ENCODE measurements around the gene SNX27. TPM values are rescaled to one million over a fixed set of nuclear protein-coding genes. Genes with fewer than 3 reads are reported as not detected.
"Not testable (repeated sequence)": the region's sequence is repeated elsewhere in the genome, so short reads cannot be mapped to it uniquely, and the experiment has no call there.

The SNX27 gene
- total RNA-seq, 1 experiment from 2014 or later: 21.1 TPM

DNA sequence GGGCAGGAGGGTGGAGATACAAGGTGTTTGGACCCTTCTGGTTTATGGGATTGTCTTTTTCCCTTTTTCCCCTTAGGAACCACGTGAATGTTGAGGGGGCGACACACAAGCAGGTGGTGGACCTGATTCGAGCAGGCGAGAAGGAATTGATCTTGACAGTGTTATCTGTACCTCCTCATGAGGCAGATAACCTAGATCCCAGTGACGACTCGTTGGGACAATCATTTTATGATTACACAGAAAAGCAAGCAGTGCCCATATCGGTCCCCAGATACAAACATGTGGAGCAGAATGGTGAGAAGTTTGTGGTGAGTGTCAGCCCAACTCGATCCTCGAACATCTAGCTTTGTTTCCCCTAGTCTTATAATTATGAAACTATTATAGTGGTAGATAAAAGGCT is 27.0 kb downstream of the SNX27 start:
- DNase-seq (ENCODE audit: low read depth): no peak

DNA sequence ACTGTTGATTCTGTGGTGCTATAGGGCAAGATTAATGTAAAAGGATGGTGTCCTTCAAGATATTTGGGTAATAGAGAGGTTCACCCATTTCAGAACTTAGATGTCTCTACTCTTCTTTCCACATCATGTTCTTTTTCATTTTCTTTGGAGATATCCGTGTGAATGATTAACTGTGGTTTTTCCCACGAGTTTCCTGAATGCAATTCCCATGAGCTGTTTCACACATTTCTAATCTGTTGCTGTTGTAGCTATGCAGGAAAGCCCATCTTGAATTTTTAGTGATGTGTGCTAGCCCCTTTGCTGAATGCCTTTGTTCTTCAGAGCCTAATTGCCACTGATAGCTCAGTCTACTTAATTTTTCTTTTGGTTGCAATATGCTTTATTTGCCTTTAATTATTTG is 27.6 kb downstream of the SNX27 start:
- DNase-seq (ENCODE audit: low read depth): peak; percentile 78

DNA sequence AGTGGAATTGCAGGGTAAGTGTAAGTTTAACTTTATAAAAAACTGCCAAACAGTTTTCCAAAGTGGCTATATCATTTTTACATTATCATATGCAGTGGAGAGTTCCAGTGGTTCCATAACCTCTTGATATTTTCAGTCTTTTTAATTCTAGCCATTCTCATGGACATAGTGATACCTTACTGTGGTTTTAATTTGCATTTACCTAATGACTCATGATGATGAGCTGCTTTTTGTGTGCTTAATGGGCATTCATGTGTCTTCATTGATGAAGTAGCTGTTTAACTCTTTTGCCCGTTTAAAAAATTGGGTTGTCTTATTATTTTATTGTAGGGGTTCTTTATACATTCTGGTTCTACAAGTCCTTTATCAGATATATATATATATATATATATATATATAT is 29.4 kb downstream of the SNX27 start:
- DNase-seq (ENCODE audit: low read depth): no peak

DNA sequence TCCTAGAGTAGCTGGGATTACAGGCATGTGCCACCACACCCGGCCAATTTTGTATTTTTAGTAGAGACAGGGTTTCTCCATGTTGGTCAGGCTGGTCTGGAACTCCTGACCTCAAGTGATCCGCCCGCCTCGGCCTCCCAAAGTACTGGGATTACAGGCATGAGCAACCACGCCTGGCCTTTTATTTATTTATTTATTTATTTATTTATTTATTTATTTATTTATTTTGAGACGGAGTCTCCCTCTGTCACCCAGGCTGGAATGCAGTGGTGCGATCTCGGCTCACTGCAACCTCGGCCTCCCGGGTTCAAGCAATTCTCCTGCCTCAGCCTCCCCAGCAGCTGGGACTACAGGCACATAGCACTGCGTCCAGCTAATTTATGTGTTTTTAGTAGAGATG is 31.2 kb downstream of the SNX27 start:
- not testable (repeated sequence) for DNase-seq (ENCODE audit: low read depth)

DNA sequence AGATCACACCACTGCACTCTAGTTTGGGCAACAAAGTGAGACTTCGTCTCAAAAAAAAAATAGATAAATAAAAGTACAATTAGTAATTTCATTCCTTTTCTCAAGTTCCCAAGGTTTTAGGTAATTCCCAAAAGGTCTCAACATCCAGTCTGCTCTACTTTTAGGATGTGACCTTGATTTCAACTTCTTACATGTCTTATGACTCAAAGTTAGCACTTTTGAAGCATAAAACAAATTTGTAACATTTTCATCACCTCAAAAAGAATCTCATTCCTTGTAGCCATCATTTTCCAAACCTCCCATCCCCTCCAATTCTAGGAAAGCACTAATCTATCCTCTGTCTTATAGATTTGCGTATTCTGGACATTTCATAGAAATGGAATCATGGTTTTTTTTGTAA is 32.2 kb downstream of the SNX27 start:
- DNase-seq (ENCODE audit: low read depth): no peak

DNA sequence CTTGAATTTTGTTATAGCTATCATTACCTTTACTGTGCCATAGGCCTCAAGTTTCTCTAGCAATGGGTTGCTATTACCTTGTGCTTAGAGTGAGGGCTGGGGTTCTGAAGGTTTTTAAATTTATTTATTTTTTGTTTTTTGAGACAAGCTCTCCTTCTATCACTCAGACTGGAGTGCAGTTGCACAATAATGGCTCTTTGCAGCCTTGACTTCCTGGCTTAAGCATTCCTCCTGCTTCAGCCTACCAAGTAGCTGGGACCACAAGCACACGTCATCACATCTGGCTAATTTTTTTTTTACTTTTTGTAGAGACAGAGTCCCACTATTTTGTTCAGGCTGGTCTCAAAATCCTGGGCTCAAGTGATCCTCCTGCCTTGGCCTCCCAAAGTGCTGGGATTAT is 41.5 kb downstream of the SNX27 start:
- peak; percentile 51 for DNase-seq (ENCODE audit: low read depth)

DNA sequence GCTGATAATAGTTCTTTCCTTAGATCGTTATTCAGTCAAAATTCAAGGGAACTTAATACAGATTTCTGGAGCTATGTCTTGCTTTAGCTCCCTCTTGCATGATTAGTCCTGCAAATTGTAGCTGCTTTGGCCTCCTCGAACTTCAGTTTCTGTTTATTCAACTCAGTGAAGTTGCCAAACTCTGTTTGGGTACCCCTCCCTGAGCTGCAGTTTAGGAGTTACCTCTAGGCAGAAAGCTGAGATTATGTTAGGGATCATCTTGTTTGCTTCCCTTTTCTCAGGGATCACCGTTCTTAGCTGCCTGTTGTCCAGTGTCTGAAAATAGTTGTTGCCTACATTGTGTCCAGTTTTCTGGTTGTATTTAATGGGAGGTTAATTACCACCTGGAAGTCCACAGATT is 43.5 kb downstream of the SNX27 start:
- DNase-seq (ENCODE audit: low read depth): no peak

DNA sequence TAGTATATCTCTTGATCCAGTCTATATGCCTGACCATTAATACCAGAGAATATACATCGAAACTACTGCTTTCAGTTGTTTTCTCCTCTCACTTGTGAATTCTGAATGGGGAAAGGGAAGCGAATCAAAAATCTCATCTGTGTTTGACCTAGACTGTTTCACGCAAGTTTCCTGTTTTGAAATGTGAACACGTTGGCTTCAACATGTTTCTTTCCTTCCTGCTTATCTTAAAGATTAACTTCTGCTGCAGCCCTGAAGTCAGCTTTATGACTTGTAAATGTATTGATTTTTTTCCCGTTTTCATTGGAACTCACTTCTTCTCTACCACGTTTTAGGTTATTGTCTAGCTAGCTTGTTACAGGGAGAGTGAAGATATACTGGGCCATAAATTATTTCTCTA is 49.9 kb downstream of the SNX27 start:
- DNase-seq (ENCODE audit: low read depth): no peak

DNA sequence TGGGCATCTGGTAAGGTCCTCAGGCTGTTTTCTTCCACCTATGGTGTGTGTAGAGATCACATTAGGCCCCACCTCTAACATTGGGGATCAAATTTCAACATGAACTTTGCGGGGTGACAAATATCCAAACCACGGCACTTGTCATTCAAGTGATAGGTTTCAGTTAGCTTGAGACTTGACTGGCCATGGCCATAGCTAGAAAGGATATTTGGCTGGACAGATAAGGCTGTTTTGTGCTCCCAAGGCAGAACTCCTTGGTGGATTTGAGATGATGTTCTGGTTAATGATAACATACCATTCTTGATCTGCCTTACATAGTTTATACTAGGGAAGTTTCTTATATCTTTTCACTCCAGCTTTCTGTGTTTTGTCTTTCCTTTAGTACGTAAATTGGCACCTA is 56.2 kb downstream of the SNX27 start:
- DNase-seq (ENCODE audit: low read depth): no peak

DNA sequence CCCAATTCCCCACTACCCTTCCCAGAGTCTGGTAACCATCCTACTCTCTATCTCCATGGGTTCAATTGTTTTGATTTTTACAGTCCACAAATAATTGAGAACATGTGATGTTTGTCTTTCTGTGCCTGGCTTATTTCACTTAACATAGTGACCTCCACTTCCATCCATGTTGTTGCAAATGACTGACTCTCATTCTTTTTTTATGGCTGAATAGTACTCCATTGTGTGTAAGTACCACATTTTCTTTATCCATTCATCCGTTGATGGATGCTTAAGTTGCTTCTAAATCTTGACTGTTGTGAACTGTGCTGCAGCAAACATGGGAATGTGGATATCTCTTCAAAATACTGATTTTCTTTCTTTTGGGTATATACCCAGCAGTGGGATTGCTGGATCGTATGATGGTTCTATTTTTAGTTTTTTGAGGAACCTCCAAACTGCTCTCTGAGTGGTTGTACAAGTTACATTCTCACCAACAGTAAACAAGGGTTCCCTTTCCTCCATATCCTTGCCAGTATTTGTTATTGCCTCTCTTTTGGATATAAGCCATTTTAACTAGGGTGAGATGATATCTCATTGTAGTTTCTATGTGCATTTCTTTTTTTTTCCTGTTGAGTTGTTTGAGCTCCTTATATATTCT is 58.3 kb downstream of the SNX27 start:
- DNase-seq (ENCODE audit: low read depth): not testable (repeated sequence)

DNA sequence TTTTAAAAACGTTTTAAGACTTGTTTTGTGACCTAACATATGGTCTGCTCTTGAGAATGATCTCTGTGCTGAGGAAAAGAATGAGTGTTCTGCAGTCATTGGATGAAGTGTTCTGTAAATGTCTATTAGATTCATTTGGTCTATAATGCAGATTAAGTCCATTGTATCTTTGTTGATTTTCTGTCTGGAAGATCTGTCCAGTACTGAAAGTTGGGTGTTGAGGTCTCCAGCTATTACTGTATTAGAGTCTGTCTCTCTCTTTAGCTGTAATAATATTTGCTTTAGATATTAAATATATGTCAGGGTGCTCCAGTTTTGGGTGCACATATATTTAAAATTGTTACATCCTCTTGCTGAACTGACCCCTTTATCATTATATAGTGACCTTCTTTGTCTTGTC is 61.6 kb downstream of the SNX27 start:
- DNase-seq (ENCODE audit: low read depth): no peak

DNA sequence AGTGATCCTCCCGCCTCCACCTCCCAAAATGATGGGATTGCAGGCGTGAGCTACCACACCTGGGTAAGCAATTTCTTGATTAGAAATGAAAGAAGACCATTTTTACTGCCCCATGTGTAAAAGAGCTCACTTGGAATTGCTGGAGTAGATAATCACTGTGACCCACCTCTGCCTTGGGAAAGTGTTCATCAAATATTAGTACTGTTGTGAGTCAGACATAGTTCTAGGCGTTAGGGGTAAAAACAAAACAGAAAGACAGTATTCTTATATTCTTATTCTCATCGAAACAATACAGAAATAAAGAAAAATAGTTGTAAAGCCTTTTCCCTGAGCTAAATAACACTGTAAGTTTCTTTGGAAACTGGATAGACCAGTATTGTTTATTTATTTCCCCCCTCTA is 68.5 kb downstream of the SNX27 start:
- DNase-seq (ENCODE audit: low read depth): peak; percentile 33

DNA sequence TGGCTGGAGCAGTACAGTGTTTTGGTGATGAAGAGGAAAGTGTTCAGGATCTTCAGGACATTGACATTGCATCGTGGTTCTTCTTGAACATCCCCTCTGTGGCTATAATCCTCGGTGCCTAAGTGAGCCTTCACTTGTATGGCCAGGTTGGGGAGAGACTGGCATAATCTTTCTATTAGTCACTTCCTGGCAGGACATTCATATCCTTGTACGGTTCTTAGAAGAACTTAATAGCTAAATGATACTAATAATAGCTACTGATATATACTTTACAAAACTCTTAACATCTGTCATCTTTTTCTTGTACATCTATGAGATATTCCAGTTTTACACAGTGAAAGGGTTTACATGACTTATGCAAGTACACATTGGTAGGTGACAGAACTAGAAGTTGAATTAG is 69.0 kb downstream of the SNX27 start:
- peak; percentile 92 for DNase-seq (ENCODE audit: low read depth)

DNA sequence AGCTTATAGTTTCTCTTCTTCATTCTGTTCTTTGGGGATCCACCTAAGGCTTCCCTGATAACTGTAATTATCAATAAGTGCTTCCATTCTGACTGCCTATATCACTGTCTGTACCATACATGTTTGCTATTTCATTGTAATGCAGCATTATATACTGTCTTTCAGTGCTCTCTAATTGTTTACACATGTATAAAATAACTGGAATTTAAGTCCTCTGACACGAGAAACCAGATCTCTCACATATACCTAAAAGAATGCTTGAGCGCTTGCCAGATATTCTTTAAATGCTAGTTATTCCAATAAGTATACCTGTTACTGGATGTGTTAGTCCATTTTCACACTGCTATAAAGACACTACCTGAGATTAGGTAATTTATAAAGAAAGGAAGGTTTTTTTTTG is 70.1 kb downstream of the SNX27 start:
- no peak for DNase-seq (ENCODE audit: low read depth)

DNA sequence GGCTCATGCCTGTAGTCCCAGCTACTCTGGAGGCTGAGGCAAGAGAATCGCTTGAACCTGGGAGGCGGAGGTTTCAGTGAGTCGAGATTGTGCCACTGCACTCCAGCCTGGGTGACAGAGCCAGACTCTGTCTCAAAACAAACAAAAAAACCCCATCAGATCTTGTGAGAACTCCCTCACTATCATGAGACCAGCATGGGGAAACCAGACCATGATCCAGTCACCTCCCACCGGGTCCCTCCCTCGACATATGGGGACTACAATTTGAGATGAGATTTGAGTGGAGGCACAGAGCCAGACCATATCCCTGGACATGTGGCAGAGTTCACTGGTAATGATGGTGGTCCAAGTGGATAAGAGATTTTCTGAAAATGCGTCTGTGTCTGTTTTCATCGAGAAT is 71.1 kb downstream of the SNX27 start:
- not testable (repeated sequence) for DNase-seq (ENCODE audit: low read depth)

DNA sequence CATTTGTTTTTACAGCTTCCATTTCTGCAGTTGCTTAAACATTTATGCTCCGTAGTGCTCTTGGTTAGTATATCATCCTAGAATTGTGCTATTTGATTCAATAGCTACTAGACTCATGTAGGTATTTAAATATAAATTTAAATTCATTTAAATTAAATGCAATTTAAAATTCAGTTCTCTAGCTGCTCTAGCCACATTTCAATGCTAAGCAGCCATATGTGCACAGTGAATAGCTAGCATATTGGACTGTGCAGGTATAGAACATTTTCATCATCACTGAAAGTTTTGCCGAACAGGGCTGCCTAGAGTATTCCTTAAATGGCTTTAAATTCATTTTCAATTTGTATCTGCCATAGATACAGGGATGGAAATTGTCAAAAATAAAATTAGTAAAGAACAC is 72.3 kb downstream of the SNX27 start:
- no peak for DNase-seq (ENCODE audit: low read depth)

DNA sequence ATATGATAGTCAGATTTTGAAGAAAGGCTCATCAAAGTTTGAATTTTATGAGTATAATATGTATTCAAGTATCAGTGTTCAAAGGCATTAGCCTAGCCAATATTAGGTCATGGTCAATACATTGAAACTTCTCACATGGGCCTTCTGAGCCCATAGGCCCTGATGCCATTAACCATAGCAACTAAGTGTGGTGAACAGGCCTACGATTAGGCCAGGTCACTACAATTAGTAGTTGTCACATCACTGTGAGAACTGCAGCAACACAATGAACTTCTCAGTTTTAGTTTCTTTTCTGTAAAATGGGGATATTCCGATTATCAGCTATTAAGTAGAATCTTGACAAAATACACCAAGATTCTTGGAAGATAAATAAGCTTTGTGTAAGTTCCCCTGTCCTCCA is 74.7 kb downstream of the SNX27 start:
- DNase-seq (ENCODE audit: low read depth): no peak

DNA sequence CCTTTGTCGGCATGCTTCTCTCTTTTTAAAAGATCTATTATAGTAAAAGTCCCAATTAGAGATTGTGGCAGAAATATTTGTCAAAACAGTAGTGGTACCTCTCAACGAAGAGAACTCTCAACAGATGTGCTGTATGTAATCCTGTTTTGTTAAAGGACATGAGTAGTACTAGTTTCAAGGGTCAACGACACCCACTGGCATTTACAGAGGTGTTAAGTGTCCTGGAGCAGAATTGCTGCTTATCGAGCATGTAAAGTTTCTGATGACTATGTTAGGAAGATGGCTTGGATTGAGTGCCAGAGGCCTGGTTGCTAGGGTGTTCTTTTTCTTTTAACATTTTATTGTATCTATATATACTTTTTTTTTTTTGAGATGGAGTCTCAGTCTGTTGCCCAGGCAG is 77.6 kb downstream of the SNX27 start:
- DNase-seq (ENCODE audit: low read depth): no peak

DNA sequence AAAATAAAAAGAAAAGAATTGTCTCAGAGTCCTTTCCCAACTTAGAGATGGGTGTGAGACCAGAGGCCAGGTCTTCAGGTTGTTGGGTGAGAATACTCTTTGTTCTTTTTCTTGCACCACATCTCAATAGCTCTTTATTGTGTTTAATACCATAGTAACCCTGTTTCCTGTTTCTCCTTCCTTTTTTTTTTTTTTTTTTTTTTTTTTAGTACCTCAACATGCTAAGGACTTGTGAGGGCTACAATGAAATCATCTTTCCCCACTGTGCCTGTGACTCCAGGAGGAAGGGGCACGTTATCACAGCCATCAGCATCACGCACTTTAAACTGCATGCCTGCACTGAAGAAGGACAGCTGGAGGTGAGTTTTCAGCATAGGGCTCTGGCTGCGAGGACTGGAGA is 80.4 kb downstream of the SNX27 start:
- DNase-seq (ENCODE audit: low read depth): peak; percentile 27

DNA sequence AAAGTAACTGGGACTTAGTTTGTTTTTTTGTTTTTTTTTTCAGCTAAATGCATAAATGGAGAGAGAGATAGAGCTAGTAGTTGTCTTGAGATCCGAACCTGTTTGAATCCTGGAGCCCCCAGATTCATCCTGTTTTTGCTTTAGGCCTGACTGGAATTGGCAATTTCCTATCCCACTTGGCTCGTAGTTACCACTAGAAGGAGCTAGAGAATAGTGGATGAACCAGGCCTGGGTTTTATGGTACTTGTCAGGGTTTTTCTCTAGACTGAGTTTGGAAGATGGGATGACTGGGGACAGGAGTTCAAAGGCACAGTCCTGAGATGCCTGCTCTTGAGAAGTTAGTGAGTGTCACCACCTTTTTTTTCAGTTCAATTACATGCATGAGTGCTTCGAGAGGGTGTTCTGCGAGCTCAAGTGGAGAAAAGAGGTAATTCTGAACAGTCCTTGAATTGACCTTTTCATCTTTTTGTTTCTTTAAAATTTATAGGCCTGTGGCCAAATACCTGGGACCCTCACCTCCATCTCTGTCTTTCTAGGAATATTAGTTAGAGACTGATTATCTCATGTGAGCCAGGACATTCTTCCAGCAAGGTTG is 81.3 kb downstream of the SNX27 start:
- peak; percentile 34 for DNase-seq (ENCODE audit: low read depth)

DNA sequence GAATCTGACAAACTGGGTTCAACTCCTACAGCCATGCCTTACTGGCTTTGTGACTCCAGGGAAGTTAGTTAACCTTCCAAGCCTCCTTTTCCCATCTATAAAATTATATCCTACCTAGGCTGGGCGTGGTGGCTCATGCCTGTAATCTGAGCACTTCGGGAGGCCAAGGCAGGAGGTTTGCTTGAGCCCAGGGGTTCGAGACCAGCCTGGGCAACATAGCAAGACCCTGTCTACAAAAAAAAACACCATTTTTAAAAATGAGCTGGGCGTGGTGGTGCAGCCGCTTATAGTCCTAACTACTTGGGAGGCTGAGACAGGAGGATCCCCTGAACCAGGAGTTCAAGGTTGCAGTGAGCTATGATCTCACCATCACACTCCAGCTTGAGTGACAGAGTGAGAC is 89.7 kb downstream of the SNX27 start:
- no peak for DNase-seq (ENCODE audit: low read depth)

DNA sequence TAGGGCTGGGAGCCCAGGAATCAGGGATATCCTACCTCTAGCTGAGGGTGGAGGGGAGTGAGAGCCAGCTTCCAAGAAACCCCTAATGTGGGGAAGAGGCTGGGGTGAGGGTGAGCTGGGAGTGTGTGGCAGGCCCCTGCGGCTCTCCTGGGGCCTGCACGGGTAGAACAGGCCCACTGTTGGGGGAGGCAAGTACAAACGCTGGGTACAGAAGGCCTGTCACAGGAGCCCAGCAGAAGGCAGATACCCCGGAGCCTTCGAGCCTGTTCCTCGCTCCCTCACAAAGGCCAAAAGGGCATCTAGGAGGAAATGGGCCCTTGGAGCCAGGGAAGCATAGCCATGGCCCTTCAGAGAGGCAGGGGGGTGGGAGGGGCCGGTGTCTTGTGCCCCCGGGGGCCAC is 91.1 kb downstream of the SNX27 start:
- no peak for DNase-seq (ENCODE audit: low read depth)

DNA sequence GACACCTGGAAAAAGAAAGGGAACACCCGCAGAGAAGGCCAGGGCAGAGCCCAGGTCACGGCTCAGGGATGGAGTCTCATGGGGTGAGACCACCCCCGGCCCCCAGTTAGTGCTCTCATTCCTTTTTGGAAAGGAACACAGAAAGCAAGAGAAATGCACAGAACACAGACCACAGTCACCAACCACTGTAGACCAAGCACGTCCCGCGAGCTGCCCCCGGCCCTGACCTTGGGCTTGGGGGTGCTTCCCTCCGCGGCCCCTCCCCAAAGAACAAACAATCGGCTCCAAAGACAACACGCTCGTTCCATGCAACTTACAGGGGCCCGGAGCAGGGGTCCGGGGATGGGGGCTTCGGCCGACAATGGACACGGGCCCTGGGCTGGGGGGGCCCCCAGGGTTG is 92.0 kb downstream of the SNX27 start:
- no peak for DNase-seq (ENCODE audit: low read depth)

DNA sequence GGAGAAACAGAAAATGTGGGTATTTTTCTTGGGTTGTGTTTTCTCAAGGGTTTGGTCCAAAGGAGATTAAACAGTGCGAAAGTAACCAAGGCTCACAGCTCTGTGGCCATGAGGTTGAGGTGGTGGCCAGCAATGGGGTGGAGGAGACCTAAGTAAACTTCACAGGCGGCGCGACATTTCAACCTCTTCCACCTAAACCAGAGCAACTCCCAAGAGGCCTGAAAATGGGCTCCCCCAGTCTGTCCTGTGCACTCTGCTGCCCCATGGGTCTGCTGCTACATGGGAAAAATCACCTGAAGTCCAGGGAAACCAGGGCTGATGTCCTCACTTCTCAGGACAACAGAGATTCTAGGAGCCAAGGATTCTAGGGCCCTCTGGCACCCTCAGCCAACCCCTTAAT is 92.4 kb downstream of the SNX27 start:
- no peak for DNase-seq (ENCODE audit: low read depth)
